ENCODE measurements around the gene GFPT2. TPM values are rescaled to one million over a fixed set of nuclear protein-coding genes. Genes with fewer than 3 reads are reported as not detected.
"Not testable (repeated sequence)": the region's sequence is repeated elsewhere in the genome, so short reads cannot be mapped to it uniquely, and the experiment has no call there.

Gene GFPT2
- total and polyA plus RNA-seq, 8 donors = 5.2 to 17.6 (median 8.9) TPM

GRCh38 chr5:180304016-180304292 lies 49.2 kb downstream of the GFPT2 start:
- intact Hi-C loops (cut with DNase I) = no loop called here
- ATAC-seq (no peak), DNase-seq (no peak)
- Histone ChIP-seq H3K27me3 (no peaks in the 10 kb centered on the region), H3K27ac (no peak overlapping the region), H3K36me3 (peaks cover 0 to 6% of the 10 kb centered on the region in 2 donors), H3K4me1 (no peaks in the 10 kb centered on the region), H3K4me3 (no peak overlapping the region), H3K9me3 (no peaks in the 10 kb centered on the region)
- TF ChIP-seq CTCF (IDR thresholded peaks at IDR 0.05) = no peak

GRCh38 chr5:180303226-180304015 lies 49.7 kb downstream of the GFPT2 start:
- Histone ChIP-seq H3K4me3 (no peak overlapping the region), H3K36me3 (peaks cover 0 to 6% of the 10 kb centered on the region in 2 donors), H3K27ac (no peak overlapping the region), H3K27me3 (no peaks in the 10 kb centered on the region), H3K9me3 (no peaks in the 10 kb centered on the region), H3K4me1 (no peaks in the 10 kb centered on the region)
- DNase-seq (no peak), ATAC-seq (no peak)
- TF ChIP-seq CTCF (IDR thresholded peaks at IDR 0.05) = no peak
- intact Hi-C loops (cut with DNase I) = no loop called here

- Histone ChIP-seq H3K27me3 (no peaks in the 10 kb centered on the region), H3K9me3 (no peaks in the 10 kb centered on the region), H3K36me3 (peaks cover 0 to 6% of the 10 kb centered on the region in 2 donors), H3K4me1 (no peaks in the 10 kb centered on the region), H3K27ac (no peak overlapping the region), H3K4me3 (no peak overlapping the region)
- no peak for ATAC-seq
- no peak for DNase-seq
- intact Hi-C loops (cut with DNase I) = no loop called here
- no peak for TF ChIP-seq CTCF (IDR thresholded peaks at IDR 0.05)
These were observed 50.9 kb downstream of the GFPT2 start for GRCh38 chr5:180302256-180302655.

GRCh38 chr5:180301253-180301652 lies 51.9 kb downstream of the GFPT2 start:
- Histone ChIP-seq H3K4me3 (no peak overlapping the region), H3K27ac (no peak overlapping the region), H3K9me3 (no peaks in the 10 kb centered on the region), H3K4me1 (no peaks in the 10 kb centered on the region), H3K36me3 (peaks cover 0 to 6% of the 10 kb centered on the region in 2 donors), H3K27me3 (no peaks in the 10 kb centered on the region)
- DNase-seq (no peak), ATAC-seq (no peak)
- intact Hi-C loops (cut with DNase I) = no loop called here
- TF ChIP-seq CTCF (IDR thresholded peaks at IDR 0.05) = no peak

GRCh38 chr5:180299526-180299925 lies 53.6 kb downstream of the GFPT2 start:
- ATAC-seq (no peak), DNase-seq (no peak)
- no peak for TF ChIP-seq CTCF (IDR thresholded peaks at IDR 0.05)
- intact Hi-C loops (cut with DNase I) = no loop called here
- Histone ChIP-seq H3K9me3 (no peaks in the 10 kb centered on the region), H3K27ac (no peak overlapping the region), H3K4me3 (no peak overlapping the region), H3K27me3 (no peaks in the 10 kb centered on the region), H3K4me1 (no peaks in the 10 kb centered on the region), H3K36me3 (peaks cover 0 to 4% of the 10 kb centered on the region in 2 donors)

GRCh38 chr5:180299014-180299413 lies 54.1 kb downstream of the GFPT2 start:
- H3K36me3 ChIP-seq; H3K4me1 ChIP-seq; ATAC-seq; intact Hi-C loops (cut with DNase I); H3K27ac ChIP-seq; H3K4me3 ChIP-seq; H3K9me3 ChIP-seq; H3K27me3 ChIP-seq; DNase-seq: not testable (repeated sequence)
